SU-DHL-6 (cell line): ENCODE results near the gene PET100.

Source experiments
- EZH2phosphoT487 ChIP-seq: fragments of 200-600 bp; sonication (generic), shearing (Covaris generic); conservative IDR thresholded peaks from 2 replicates; pipeline ENCODE4 v1.6.1; 2018; ENCODE audit warnings: mild to moderate bottlenecking, antibody characterized with exemption, low read length, moderate library complexity, mixed read lengths
- TF ChIP-seq, protein P1 (sequence below): fragments of 200-600 bp; sonication (generic); IDR thresholded peaks from one replicate; pipeline ENCODE4 v1.5.1; 2017; ENCODE audit warnings: antibody characterized with exemption, mild to moderate bottlenecking, low read length, moderate library complexity; ENCODE audit not compliant: insufficient read depth, poor library complexity, severe bottlenecking

DNA sequence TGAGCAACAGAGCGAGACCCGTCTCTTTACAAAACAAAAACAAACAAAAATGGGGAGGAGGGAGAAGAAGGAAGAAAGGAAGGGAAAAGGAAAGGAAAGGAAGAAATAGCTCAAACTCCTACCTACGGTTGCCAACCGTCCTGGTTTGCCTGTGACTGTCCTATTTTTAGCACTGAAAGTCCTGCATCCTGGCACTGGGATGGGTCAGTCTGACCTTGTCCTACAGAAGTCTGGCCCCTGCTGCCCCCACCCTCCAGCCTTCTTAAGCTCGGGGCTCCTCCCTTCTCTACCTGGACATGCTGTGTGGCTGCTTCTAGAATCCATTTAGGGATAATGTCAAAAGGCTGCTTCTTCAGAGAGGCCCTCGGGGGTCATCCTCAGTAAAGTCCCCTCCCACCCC is 6.1 kb downstream of the PET100 start:
- TF ChIP-seq, protein P1, sequence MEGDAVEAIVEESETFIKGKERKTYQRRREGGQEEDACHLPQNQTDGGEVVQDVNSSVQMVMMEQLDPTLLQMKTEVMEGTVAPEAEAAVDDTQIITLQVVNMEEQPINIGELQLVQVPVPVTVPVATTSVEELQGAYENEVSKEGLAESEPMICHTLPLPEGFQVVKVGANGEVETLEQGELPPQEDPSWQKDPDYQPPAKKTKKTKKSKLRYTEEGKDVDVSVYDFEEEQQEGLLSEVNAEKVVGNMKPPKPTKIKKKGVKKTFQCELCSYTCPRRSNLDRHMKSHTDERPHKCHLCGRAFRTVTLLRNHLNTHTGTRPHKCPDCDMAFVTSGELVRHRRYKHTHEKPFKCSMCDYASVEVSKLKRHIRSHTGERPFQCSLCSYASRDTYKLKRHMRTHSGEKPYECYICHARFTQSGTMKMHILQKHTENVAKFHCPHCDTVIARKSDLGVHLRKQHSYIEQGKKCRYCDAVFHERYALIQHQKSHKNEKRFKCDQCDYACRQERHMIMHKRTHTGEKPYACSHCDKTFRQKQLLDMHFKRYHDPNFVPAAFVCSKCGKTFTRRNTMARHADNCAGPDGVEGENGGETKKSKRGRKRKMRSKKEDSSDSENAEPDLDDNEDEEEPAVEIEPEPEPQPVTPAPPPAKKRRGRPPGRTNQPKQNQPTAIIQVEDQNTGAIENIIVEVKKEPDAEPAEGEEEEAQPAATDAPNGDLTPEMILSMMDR = no peak
- TF ChIP-seq EZH2phosphoT487 = no peak
